Esophagus squamous epithelium (tissue), 4 donors: ENCODE results near the gene ERC2.

Experiments used
- CTCF ChIP-seq, 6 experiments: fragments of 450-650 bp in 4 of 6; fragments of 200-600 bp in 2 of 6; sonication (generic) in 2 of 6; IDR thresholded peaks; one replicate each; pipeline ENCODE4 v1.5.1; 2016 to 2019; ENCODE audit warnings: antibody characterized with exemption in 6 of 6, mild to moderate bottlenecking in 4 of 6, moderate library complexity in 4 of 6
- POLR2A ChIP-seq, 4 donors: fragments of 450-650 bp; IDR thresholded peaks; one replicate each; pipeline ENCODE4 v1.6.1; 2017; ENCODE audit warnings: antibody characterized with exemption in 4 of 4, mild to moderate bottlenecking in 4 of 4, moderate library complexity in 3 of 4

DNA sequence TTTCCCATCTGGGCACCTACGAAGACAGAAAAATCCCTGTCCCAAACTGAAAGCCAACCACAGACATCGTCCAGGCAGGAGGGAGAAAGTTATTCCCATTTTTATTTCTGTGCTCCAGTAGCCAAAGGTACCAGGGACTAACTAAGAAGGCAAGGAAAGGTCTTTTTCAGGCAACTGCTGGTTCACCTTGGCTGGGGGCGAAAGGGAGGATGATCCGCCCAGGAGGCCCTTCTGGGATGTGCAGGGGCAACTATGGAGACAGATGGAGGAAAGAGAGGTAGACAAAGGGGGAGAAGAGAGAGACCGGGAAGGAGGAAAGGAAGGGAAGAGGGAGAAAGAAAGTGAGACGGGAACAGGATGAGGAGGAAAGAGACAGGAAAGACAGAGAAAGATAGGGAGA lies 994.5 kb downstream of the ERC2 start:
- TF ChIP-seq CTCF (IDR thresholded peaks at IDR 0.05) (no peak), POLR2A (IDR thresholded peaks at IDR 0.05) (no peak)
